Upper lobe of right lung (tissue), 1 donor: Measurements from ENCODE around the gene TFDP3. TPM values are rescaled to one million over a fixed set of nuclear protein-coding genes. Genes with fewer than 3 reads are reported as not detected.

Source experiments
- ATAC-seq: fragments of 200-7000 bp; cut with Tn5 transposase; one replicate; pipeline ENCODE4 v1.9.1; 2020; ENCODE audit warnings: mild to moderate bottlenecking, moderate library complexity
- DNase-seq: peaks from one replicate; pipeline ENCODE4 v3.0.0-alpha.2; 2020
- H3K27ac ChIP-seq: fragments of 200-600 bp; one replicate; pipeline ENCODE4 v1.8.0; 2022
- H3K27me3 ChIP-seq: fragments of 200-600 bp; one replicate; pipeline ENCODE4 v1.8.0; 2022; ENCODE audit warnings: mild to moderate bottlenecking
- H3K36me3 ChIP-seq: fragments of 200-600 bp; one replicate; pipeline ENCODE4 v1.8.0; 2022
- H3K4me1 ChIP-seq: fragments of 200-600 bp; one replicate; pipeline ENCODE4 v1.8.0; 2022
- H3K4me3 ChIP-seq: fragments of 200-600 bp; one replicate; pipeline ENCODE4 v1.8.0; 2022; ENCODE audit warnings: mild to moderate bottlenecking
- H3K9me3 ChIP-seq: fragments of 200-600 bp; one replicate; pipeline ENCODE4 v1.8.0; 2022
- CTCF ChIP-seq: fragments of 200-600 bp; IDR thresholded peaks from one replicate; pipeline ENCODE4 v1.8.0; 2022; ENCODE audit warnings: antibody characterized with exemption
- intact Hi-C: fragments of 100-400 bp; cut with DNase I; formaldehyde crosslinking; loops from one replicate; pipeline ENCODE4 v1.11.0; 2022
- total RNA-seq: library from RNA; stranded (reverse); fragmentation: NEBNext Ultra II Directional; extraction: Animal tissue kit (Norgen Biotek cat#: 25700); gene quantifications from one replicate; pipeline ENCODE4 v1.2.1, GENCODE V29; 2021
- donor health status: DM: no; HTN: yes; CAD: no; lungs with severe emphysema.

Gene TFDP3
- total RNA-seq, 1 donor from 2014 or later, result not detected

DNA sequence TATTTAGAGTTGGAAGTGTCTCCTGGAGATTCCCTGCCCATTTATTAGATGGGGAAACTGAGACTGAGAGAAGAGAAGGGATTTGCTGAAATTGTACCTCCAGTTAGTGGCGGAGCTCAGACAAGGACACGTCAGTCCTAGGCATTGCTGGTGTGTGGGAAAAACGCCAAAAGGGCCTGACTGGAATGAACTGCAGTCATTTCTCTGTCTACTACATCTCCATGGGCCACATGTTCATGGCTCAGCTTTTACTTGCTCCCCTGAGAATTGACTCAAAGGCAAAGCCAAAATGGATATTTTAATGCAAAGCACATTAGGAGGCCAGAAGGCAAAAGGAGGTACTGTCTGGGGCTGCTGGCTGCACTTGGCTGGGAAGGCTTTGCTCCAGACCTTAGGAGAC lies 3.9 kb downstream of the TFDP3 start:
- Histone ChIP-seq H3K4me1 (no peaks in the 10 kb centered on the region), H3K27ac (no peak overlapping the region), H3K36me3 (no peaks in the 10 kb centered on the region), H3K9me3 (no peaks in the 10 kb centered on the region), H3K27me3 (no peaks in the 10 kb centered on the region), H3K4me3 (no peak overlapping the region)
- ATAC-seq (no peak), DNase-seq (no peak)
- intact Hi-C loops, result no loop called here
- TF ChIP-seq CTCF, result no peak

GRCh38 chrX:133213117-133213516 lies 5.0 kb downstream of the TFDP3 start:
- H3K4me3 ChIP-seq, result no peak overlapping the region
- H3K27ac ChIP-seq, result no peak overlapping the region
- H3K36me3 ChIP-seq, result no peaks in the 10 kb centered on the region
- H3K9me3 ChIP-seq, result no peaks in the 10 kb centered on the region
- H3K4me1 ChIP-seq, result no peaks in the 10 kb centered on the region
- ATAC-seq (no peak), DNase-seq (no peak)
- TF ChIP-seq CTCF, result no peak
- intact Hi-C loops, result no loop called here
- H3K27me3 ChIP-seq, result no peaks in the 10 kb centered on the region

DNA sequence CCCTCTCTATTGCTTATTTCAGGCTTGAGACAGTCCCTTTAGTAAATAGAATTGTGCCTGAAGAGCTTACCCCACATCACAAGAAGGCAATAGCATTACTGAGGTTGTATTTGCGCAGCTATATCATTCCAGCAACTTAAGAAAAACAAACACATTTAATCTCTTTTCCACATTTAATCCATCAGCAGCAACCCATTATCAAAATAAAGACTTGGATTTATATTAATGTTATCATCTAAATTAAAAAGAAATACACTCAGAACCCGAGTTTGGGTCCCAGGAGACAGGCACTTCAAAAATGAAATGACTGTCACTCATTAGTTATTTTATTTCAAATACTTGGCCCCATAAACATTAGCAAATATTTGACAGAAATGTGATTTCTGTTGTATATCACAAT lies 10.4 kb downstream of the TFDP3 start:
- Histone ChIP-seq H3K4me3 (no peak overlapping the region), H3K27ac (no peak overlapping the region), H3K9me3 (no peaks in the 10 kb centered on the region), H3K4me1 (no peaks in the 10 kb centered on the region), H3K27me3 (no peaks in the 10 kb centered on the region), H3K36me3 (no peaks in the 10 kb centered on the region)
- intact Hi-C loops, result no loop called here
- TF ChIP-seq CTCF, result no peak
- ATAC-seq (no peak), DNase-seq (no peak)

DNA sequence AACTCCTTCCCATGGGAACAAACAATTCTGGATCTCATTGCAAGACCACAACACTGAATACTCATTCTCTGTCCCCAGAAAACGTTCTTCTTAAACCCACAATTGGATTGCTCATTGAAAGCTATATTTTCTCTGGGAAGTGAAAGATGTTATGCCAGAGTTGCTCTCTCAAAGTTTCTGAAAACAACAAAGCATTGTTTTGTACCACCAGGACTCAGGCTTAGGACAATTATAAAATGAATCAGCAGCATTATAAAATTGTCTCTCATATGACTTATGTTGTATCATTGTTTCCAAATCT lies 26.5 kb downstream of the TFDP3 start:
- H3K4me1 ChIP-seq, result no peaks in the 10 kb centered on the region
- no peaks in the 10 kb centered on the region for H3K9me3 ChIP-seq
- no peaks in the 10 kb centered on the region for H3K27me3 ChIP-seq
- no peak overlapping the region for H3K4me3 ChIP-seq
- H3K27ac ChIP-seq, result no peak overlapping the region
- DNase-seq (no peak), ATAC-seq (no peak)
- TF ChIP-seq CTCF, result no peak
- H3K36me3 ChIP-seq, result no peaks in the 10 kb centered on the region
- intact Hi-C loops, result no loop called here

DNA sequence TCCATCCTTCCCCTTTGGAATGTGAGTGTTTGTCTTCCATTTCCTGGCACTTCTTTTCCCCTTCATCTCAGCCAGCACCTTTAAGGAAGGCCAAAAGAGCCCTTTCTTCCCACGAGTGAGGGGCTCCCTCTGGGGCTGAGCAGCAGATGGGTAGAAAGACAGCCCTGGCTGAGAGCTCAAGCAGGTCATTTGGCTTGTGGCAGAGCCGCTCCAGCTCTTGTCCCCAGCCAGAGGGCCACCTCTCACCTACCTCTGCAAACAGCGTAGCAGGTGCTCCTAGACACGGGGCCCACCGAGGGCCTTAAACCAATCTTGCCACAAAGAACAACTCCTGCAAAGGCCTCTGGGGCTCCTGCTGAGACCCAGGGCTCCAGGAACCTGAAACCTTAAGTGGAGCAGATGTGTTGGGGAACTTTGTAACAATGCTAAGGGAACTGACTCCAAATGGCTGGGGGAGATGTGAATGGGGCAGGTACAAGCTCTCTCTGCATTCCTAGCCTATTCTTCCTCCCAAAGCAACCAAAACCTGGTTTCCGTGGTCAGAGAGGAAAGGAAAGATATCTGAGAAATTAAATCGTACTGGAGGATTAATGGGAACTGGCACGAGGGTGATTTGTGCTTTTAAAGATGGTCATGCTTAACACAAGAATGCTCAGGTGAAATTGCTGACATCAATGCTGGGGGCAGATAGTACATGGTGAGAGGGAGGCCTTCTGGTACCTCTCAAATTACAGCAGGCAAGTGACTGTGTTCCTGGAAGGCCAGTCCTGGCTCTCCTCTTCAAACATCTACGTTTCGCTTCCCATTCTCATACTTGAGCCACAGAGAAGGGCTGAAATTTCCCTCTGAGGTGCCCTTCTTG lies 27.0 kb downstream of the TFDP3 start:
- Histone ChIP-seq H3K27ac (no peak overlapping the region), H3K4me3 (no peak overlapping the region), H3K27me3 (no peaks in the 10 kb centered on the region), H3K36me3 (no peaks in the 10 kb centered on the region), H3K9me3 (no peaks in the 10 kb centered on the region), H3K4me1 (no peaks in the 10 kb centered on the region)
- TF ChIP-seq CTCF, result no peak
- no peak for ATAC-seq
- intact Hi-C loops, result no loop called here
- no peak for DNase-seq

DNA sequence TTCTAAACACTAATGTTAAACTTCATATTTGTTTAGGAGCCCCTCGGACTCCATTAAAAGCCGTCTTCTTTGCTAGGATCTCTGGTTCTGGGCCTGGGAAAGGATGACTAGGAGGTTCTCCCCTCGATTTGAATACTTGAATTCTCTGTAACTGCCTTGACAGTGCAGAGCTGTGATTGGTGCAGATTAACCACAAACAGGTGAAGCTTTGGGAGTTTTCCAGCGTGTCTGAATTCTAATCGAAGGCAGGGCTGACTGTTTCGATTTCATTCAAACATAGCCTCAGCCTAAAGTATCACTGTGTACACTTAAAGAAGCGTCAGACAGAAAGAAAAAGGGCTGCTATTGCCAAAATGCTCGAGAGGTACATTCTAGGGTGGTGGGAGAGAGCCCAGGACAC lies 29.0 kb downstream of the TFDP3 start:
- Histone ChIP-seq H3K36me3 (no peaks in the 10 kb centered on the region), H3K27ac (no peak overlapping the region), H3K4me3 (no peak overlapping the region), H3K9me3 (no peaks in the 10 kb centered on the region), H3K27me3 (no peaks in the 10 kb centered on the region), H3K4me1 (no peaks in the 10 kb centered on the region)
- DNase-seq (no peak), ATAC-seq (no peak)
- intact Hi-C loops, result no loop called here
- TF ChIP-seq CTCF, result no peak
